ENCODE measurements around the gene UNC13B.
A peak's percentile ranks its signal among the peaks of the same experiment; 100 is the strongest.
"Not testable (repeated sequence)": the region's sequence is repeated elsewhere in the genome, so short reads cannot be mapped to it uniquely, and the experiment has no call there.

The UNC13B gene

GRCh38 chr9:35161713-35162604 lies at the start of gene UNC13B:
TSS of gene UNC13B (plus strand) at chr9:35162009. CDS start at chr9:35162284, 275 bp downstream.
- DNase-seq (ENCODE audit: low read depth), result peak; percentile 68
- H3K4me3 ChIP-seq (ENCODE audit: low read depth, low read length), result peak within 1 kb of the TSS; percentile 88

GRCh38 chr9:35112257-35113020 lies 49.4 kb upstream of the UNC13B start:
- peak overlapping the region; percentile 33 for H3K4me3 ChIP-seq (ENCODE audit: low read depth, low read length)

GRCh38 chr9:35114113-35114839 lies 47.5 kb upstream of the UNC13B start:
- H3K4me3 ChIP-seq (ENCODE audit: low read depth, low read length), result peak overlapping the region; percentile 71
- DNase-seq (ENCODE audit: low read depth), result peak; percentile 92

More at GRCh38 chr9:35112257-35113020, 49.4 kb upstream of the UNC13B start:
- DNase-seq (ENCODE audit: low read depth), result no peak

GRCh38 chr9:35114840-35115628 lies 46.8 kb upstream of the UNC13B start:
- no peak for DNase-seq (ENCODE audit: low read depth)

GRCh38 chr9:35115680-35116538 lies 45.9 kb upstream of the UNC13B start, which contains the start of gene ATOSB:
TSS of gene ATOSB (minus strand) at chr9:35115862. CDS start at chr9:35108274, 7,588 bp downstream.
- peak; percentile 86 for DNase-seq (ENCODE audit: low read depth)
- H3K4me3 ChIP-seq (ENCODE audit: low read depth, low read length), result peak within 1 kb of the TSS; percentile 71

More at GRCh38 chr9:35114840-35115628, 46.8 kb upstream of the UNC13B start:
- H3K4me3 ChIP-seq (ENCODE audit: low read depth, low read length), result peak overlapping the region; percentile 71

GRCh38 chr9:35116539-35116897 lies 45.3 kb upstream of the UNC13B start:
- DNase-seq (ENCODE audit: low read depth), result no peak

GRCh38 chr9:35116898-35117551 lies 44.8 kb upstream of the UNC13B start:
- peak overlapping the region; percentile 71 for H3K4me3 ChIP-seq (ENCODE audit: low read depth, low read length)
- DNase-seq (ENCODE audit: low read depth), result peak; percentile 68

More at GRCh38 chr9:35116539-35116897, 45.3 kb upstream of the UNC13B start:
- H3K4me3 ChIP-seq (ENCODE audit: low read depth, low read length), result peak overlapping the region; percentile 71

- no peak for DNase-seq (ENCODE audit: low read depth)
- H3K4me3 ChIP-seq (ENCODE audit: low read depth, low read length), result no peak overlapping the region
Measured at GRCh38 chr9:35134920-35135319, 26.9 kb upstream of the UNC13B start.

GRCh38 chr9:35135988-35136387 lies 25.8 kb upstream of the UNC13B start:
- DNase-seq (ENCODE audit: low read depth), result no peak
- no peak overlapping the region for H3K4me3 ChIP-seq (ENCODE audit: low read depth, low read length)

GRCh38 chr9:35136866-35137265 lies 24.9 kb upstream of the UNC13B start:
- no peak for DNase-seq (ENCODE audit: low read depth)
- no peak overlapping the region for H3K4me3 ChIP-seq (ENCODE audit: low read depth, low read length)

GRCh38 chr9:35140093-35140492 lies 21.7 kb upstream of the UNC13B start:
- DNase-seq (ENCODE audit: low read depth), result no peak
- no peak overlapping the region for H3K4me3 ChIP-seq (ENCODE audit: low read depth, low read length)

- no peak overlapping the region for H3K4me3 ChIP-seq (ENCODE audit: low read depth, low read length)
- DNase-seq (ENCODE audit: low read depth), result no peak
Measured at GRCh38 chr9:35142037-35142436, 19.8 kb upstream of the UNC13B start.

GRCh38 chr9:35147941-35148563 lies 13.8 kb upstream of the UNC13B start:
- H3K4me3 ChIP-seq (ENCODE audit: low read depth, low read length); DNase-seq (ENCODE audit: low read depth): not testable (repeated sequence)

GRCh38 chr9:35152926-35153325 lies 8.9 kb upstream of the UNC13B start:
- no peak overlapping the region for H3K4me3 ChIP-seq (ENCODE audit: low read depth, low read length)
- DNase-seq (ENCODE audit: low read depth), result no peak

- no peak overlapping the region for H3K4me3 ChIP-seq (ENCODE audit: low read depth, low read length)
- no peak for DNase-seq (ENCODE audit: low read depth)
Measured at GRCh38 chr9:35156781-35157180, 5.0 kb upstream of the UNC13B start.

GRCh38 chr9:35157836-35158235 lies 4.0 kb upstream of the UNC13B start:
- not testable (repeated sequence) for H3K4me3 ChIP-seq (ENCODE audit: low read depth, low read length)

More at GRCh38 chr9:35157836-35158235, 4.0 kb upstream of the UNC13B start:
- not testable (repeated sequence) for DNase-seq (ENCODE audit: low read depth)
